NT2/D1 (cell line): ENCODE results near the gene MORN1.

Source experiments
- SUZ12 ChIP-seq: IDR thresholded peaks from 2 replicates; pipeline ENCODE4 v1.6.1; 2011; ENCODE audit not compliant: insufficient read length, insufficient read depth; ENCODE audit errors: extremely low read depth
- YY1 ChIP-seq: IDR thresholded peaks from 2 replicates; pipeline ENCODE4 v1.6.1; 2011; ENCODE audit not compliant: insufficient read length, insufficient read depth
- ZNF274 ChIP-seq: IDR thresholded peaks from 2 replicates; pipeline ENCODE4 v1.6.1; 2011; ENCODE audit warnings: mild to moderate bottlenecking, low read depth, low read length

DNA sequence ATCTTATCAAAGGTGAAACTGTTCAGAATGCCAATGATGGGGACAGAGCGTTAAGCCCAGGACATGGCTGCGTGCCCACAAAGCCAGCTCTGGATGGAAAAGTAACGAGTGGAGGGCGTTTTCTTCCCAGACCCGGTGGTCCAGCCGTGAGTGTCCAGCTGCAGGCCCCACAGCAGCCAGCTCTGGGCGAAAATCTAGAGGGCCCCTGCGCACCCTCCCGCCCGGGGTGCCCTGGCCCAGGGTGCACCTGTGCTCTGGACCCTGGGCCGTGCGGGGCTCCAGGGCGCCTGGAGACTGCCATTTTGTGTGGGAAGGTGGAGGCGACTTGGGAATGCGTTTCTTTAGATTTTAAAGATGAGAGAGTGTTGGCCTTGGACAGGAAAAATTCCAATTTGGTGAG, 104.4 kb downstream of the MORN1 start:
- TF ChIP-seq ZNF274, result no peak
- no peak for TF ChIP-seq SUZ12
- no peak for TF ChIP-seq YY1
